Measurements from ENCODE around the gene DDAH1. TPM values are rescaled to one million over a fixed set of nuclear protein-coding genes. Genes with fewer than 3 reads are reported as not detected.

Gene DDAH1
- total and polyA plus RNA-seq, 2 of the 8 experiments (the other 6 are each of a cell fraction or from before 2014, with no cell fraction given), result 22.8 to 54.5 TPM

DNA sequence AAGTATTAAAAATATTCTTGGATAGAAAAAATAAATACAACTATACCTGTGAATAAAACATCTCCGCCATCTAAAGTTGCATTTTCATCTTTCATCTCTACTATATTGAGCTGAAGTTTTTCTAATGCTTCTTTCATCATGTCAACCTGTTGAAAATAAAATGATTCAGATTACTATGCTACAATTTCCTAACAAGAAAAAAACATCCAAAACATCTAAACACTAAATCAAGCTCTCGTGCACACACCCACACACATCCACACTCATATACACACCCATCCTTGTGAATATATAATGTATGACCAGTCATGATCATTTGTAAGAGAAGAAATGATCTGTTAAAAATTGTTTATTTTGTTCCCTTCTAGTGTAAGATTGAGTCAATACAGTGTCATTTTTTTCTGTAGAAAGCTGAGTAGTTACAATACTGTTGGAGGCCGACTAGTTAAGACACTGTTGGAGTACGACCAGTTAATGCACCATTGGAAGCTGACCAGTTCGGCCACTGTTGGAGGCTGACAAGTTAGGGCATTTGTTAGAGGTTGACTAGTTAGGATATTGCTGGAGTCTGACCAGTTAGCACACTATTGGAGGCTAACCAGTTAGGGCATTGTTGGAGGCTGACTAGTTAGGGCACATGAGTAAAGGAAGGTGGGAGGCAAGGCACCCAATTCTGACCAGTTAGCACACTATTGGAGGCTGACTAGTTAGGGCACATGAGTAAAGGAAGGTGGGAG lies 106.1 kb downstream of the DDAH1 start (continued):
- TF ChIP-seq PHF8 (conservative IDR thresholded peaks at IDR 0.05; ENCODE audit: low read depth, low read length) (no peak), SRF (IDR thresholded peaks at IDR 0.05; ENCODE audit: low read depth, low read length) (no peak)
